ACC112 (cell line): ENCODE data around the gene CLEC16A.

Experiments
- H2AFZ ChIP-seq: fragments of 200-600 bp; sonication (generic); one replicate; pipeline ENCODE4 v1.6.0; 2017; ENCODE audit warnings: antibody characterized with exemption, low read length; ENCODE audit not compliant: unreplicated experiment
- H3K27ac ChIP-seq: fragments of 200-600 bp; sonication (generic); 2 replicates; pipeline ENCODE4 v1.5.1; 2014; ENCODE audit warnings: low read depth, mild to moderate bottlenecking, antibody characterized with exemption, low read length, moderate library complexity
- H3K27me3 ChIP-seq: fragments of 200-600 bp; sonication (generic); 2 replicates; pipeline ENCODE4 v1.6.1; 2014; ENCODE audit warnings: mild to moderate bottlenecking, antibody characterized with exemption, low read length, moderate library complexity, mixed read lengths; ENCODE audit not compliant: insufficient read depth
- H3K36me3 ChIP-seq: fragments of 200-600 bp; sonication (generic); 2 replicates; pipeline ENCODE4 v1.6.1; 2016; ENCODE audit warnings: mild to moderate bottlenecking, antibody characterized with exemption, low read length, moderate library complexity, mixed read lengths; ENCODE audit not compliant: insufficient read depth
- H3K4me1 ChIP-seq: fragments of 200-600 bp; sonication (generic); one replicate; pipeline ENCODE4 v1.6.1; 2016; ENCODE audit warnings: low read length, mixed read lengths; ENCODE audit not compliant: insufficient read depth, unreplicated experiment, control insufficient read depth
- H3K4me3 ChIP-seq: fragments of 200-600 bp; sonication (generic); 2 replicates; pipeline ENCODE4 v1.5.1; 2014; ENCODE audit warnings: mild to moderate bottlenecking, low read depth, low read length
- H3K79me2 ChIP-seq: fragments of 200-600 bp; sonication (generic); one replicate; pipeline ENCODE4 v1.6.0; 2016; ENCODE audit warnings: low read length; ENCODE audit not compliant: control insufficient read depth, unreplicated experiment, insufficient read depth

CLEC16A gene

GRCh38 chr16:11138769-11139325, 194.5 kb downstream of the CLEC16A start:
- H2AFZ ChIP-seq = no peak overlapping the region
- H3K4me1 ChIP-seq = peaks cover 62% of the 10 kb centered on the region
- H3K4me3 ChIP-seq = peak overlapping the region; percentile 32; the same call in 1 of the 2 replicates
- no peaks in the 10 kb centered on the region for H3K36me3 ChIP-seq
- no peaks in the 10 kb centered on the region for H3K27me3 ChIP-seq
- H3K79me2 ChIP-seq = no peaks in the 10 kb centered on the region
- H3K27ac ChIP-seq = peak overlapping the region; percentile 41

- Histone ChIP-seq H3K4me1 (peaks cover 55% of the 10 kb centered on the region), H3K27me3 (no peaks in the 10 kb centered on the region), H3K27ac (peak overlapping the region; percentile 41), H2AFZ (no peak overlapping the region), H3K4me3 (peak overlapping the region; percentile 32; the same call in 1 of the 2 replicates), H3K36me3 (no peaks in the 10 kb centered on the region), H3K79me2 (no peaks in the 10 kb centered on the region)
Observed at GRCh38 chr16:11139326-11140097, 195.1 kb downstream of the CLEC16A start.

- H3K4me1 ChIP-seq = peaks cover 55% of the 10 kb centered on the region
- H3K36me3 ChIP-seq = no peaks in the 10 kb centered on the region
- no peak overlapping the region for H3K4me3 ChIP-seq
- no peak overlapping the region for H3K27ac ChIP-seq
- H3K27me3 ChIP-seq = no peaks in the 10 kb centered on the region
- H3K79me2 ChIP-seq = no peaks in the 10 kb centered on the region
- no peak overlapping the region for H2AFZ ChIP-seq
Observed at GRCh38 chr16:11140098-11140375, 195.7 kb downstream of the CLEC16A start.

- no peaks in the 10 kb centered on the region for H3K79me2 ChIP-seq
- H3K4me3 ChIP-seq = no peak overlapping the region
- no peaks in the 10 kb centered on the region for H3K36me3 ChIP-seq
- no peak overlapping the region for H2AFZ ChIP-seq
- H3K27ac ChIP-seq = no peak overlapping the region
- H3K4me1 ChIP-seq = peaks cover 55% of the 10 kb centered on the region
- H3K27me3 ChIP-seq = no peaks in the 10 kb centered on the region
Observed at GRCh38 chr16:11140466-11140865, 196.1 kb downstream of the CLEC16A start.

- Histone ChIP-seq H3K4me3 (no peak overlapping the region), H3K27me3 (no peaks in the 10 kb centered on the region), H3K36me3 (no peaks in the 10 kb centered on the region), H2AFZ (no peak overlapping the region), H3K79me2 (no peaks in the 10 kb centered on the region), H3K27ac (no peak overlapping the region), H3K4me1 (peaks cover 51% of the 10 kb centered on the region)
Observed at GRCh38 chr16:11140867-11141266, 196.5 kb downstream of the CLEC16A start.

- Histone ChIP-seq H3K27me3 (no peaks in the 10 kb centered on the region), H3K27ac (no peak overlapping the region), H3K36me3 (no peaks in the 10 kb centered on the region), H3K4me3 (no peak overlapping the region), H2AFZ (no peak overlapping the region), H3K4me1 (peaks cover 44% of the 10 kb centered on the region), H3K79me2 (no peaks in the 10 kb centered on the region)
Observed at GRCh38 chr16:11141409-11142260, 197.3 kb downstream of the CLEC16A start.

GRCh38 chr16:11142261-11142630, 197.9 kb downstream of the CLEC16A start:
- Histone ChIP-seq H3K36me3 (no peaks in the 10 kb centered on the region), H3K4me3 (no peak overlapping the region), H2AFZ (no peak overlapping the region), H3K27ac (no peak overlapping the region), H3K79me2 (no peaks in the 10 kb centered on the region), H3K4me1 (peaks cover 38% of the 10 kb centered on the region), H3K27me3 (no peaks in the 10 kb centered on the region)

- Histone ChIP-seq H2AFZ (no peak overlapping the region), H3K4me3 (no peak overlapping the region), H3K79me2 (no peaks in the 10 kb centered on the region), H3K27ac (no peak overlapping the region), H3K4me1 (peaks cover 34% of the 10 kb centered on the region), H3K27me3 (no peaks in the 10 kb centered on the region), H3K36me3 (no peaks in the 10 kb centered on the region)
Observed at GRCh38 chr16:11142951-11143350, 198.6 kb downstream of the CLEC16A start.

GRCh38 chr16:11143372-11144035, 199.1 kb downstream of the CLEC16A start:
- H3K27ac ChIP-seq = no peak overlapping the region
- peaks cover 29% of the 10 kb centered on the region for H3K4me1 ChIP-seq
- no peaks in the 10 kb centered on the region for H3K27me3 ChIP-seq
- no peaks in the 10 kb centered on the region for H3K36me3 ChIP-seq
- H2AFZ ChIP-seq = no peak overlapping the region
- H3K4me3 ChIP-seq = no peak overlapping the region
- no peaks in the 10 kb centered on the region for H3K79me2 ChIP-seq

- Histone ChIP-seq H3K79me2 (no peaks in the 10 kb centered on the region), H3K4me1 (peaks cover 29% of the 10 kb centered on the region), H2AFZ (no peak overlapping the region), H3K27me3 (no peaks in the 10 kb centered on the region), H3K27ac (no peak overlapping the region), H3K36me3 (no peaks in the 10 kb centered on the region), H3K4me3 (no peak overlapping the region)
Observed at GRCh38 chr16:11144122-11144521, 199.8 kb downstream of the CLEC16A start.
